HG03565 (cell line): Measurements from ENCODE around the gene SULT2B1.
"Not testable (repeated sequence)": the region's sequence is repeated elsewhere in the genome, so short reads cannot be mapped to it uniquely, and the experiment has no call there.

ENCODE experiments used
- ATAC-seq: cut with Tn5 transposase; IDR thresholded peaks from one replicate; pipeline ENCODE4 v1.9.1; 2021; ENCODE audit warnings: mild to moderate bottlenecking, moderate library complexity; ENCODE audit not compliant: unreplicated experiment

The SULT2B1 gene

GRCh38 chr19:48618278-48618915, 66.4 kb downstream of the SULT2B1 start:
- no peak for ATAC-seq

- peak; percentile 73 for ATAC-seq
Measured at GRCh38 chr19:48618916-48619691, 67.1 kb downstream of the SULT2B1 start, which contains the start of the genes RPL18 and SPHK2. TSS of gene RPL18 (minus strand) at chr19:48619178. CDS start at chr19:48619143, 35 bp downstream. TSS of gene SPHK2 (plus strand) at chr19:48619506. CDS start at chr19:48620515, 1,009 bp downstream.

- no peak for ATAC-seq
Measured at GRCh38 chr19:48619692-48620585, 68.0 kb downstream of the SULT2B1 start.

GRCh38 chr19:48623556-48624066, 71.6 kb downstream of the SULT2B1 start:
- no peak for ATAC-seq

GRCh38 chr19:48624067-48624594, 72.2 kb downstream of the SULT2B1 start:
- ATAC-seq, result peak; percentile 33

GRCh38 chr19:48624791-48625723, 73.1 kb downstream of the SULT2B1 start:
- no peak for ATAC-seq

GRCh38 chr19:48625891-48626327, 73.9 kb downstream of the SULT2B1 start:
- ATAC-seq, result no peak

GRCh38 chr19:48627201-48627864, 75.4 kb downstream of the SULT2B1 start:
- no peak for ATAC-seq

GRCh38 chr19:48627865-48628314, 75.9 kb downstream of the SULT2B1 start:
- ATAC-seq, result no peak

- no peak for ATAC-seq
Measured at GRCh38 chr19:48628486-48629296, 76.7 kb downstream of the SULT2B1 start.

GRCh38 chr19:48629297-48629598, 77.3 kb downstream of the SULT2B1 start:
- no peak for ATAC-seq

GRCh38 chr19:48629599-48630295, 77.8 kb downstream of the SULT2B1 start:
- ATAC-seq, result no peak

GRCh38 chr19:48630296-48631063, 78.5 kb downstream of the SULT2B1 start:
- no peak for ATAC-seq

GRCh38 chr19:48631225-48631624, 79.3 kb downstream of the SULT2B1 start:
- ATAC-seq, result no peak

- ATAC-seq, result not testable (repeated sequence)
Measured at GRCh38 chr19:48632286-48632685, 80.3 kb downstream of the SULT2B1 start.

- no peak for ATAC-seq
Measured at GRCh38 chr19:48632692-48633147, 80.7 kb downstream of the SULT2B1 start.
